ENCODE data around the gene IQGAP2.
"Not testable (repeated sequence)": the region's sequence is repeated elsewhere in the genome, so short reads cannot be mapped to it uniquely, and the experiment has no call there.

IQGAP2 gene

GRCh38 chr5:76402886-76403765, at the start of gene IQGAP2:
Gene IQGAP2, plus strand, starts transcription at chr5:76403285. Its CDS starts 261 bp downstream, at chr5:76403546.
- H3K9ac ChIP-seq (ENCODE audit: low read length in 5 of 5) = peak within 1 kb of the TSS; percentile 12 to 72 (median 66)
- H3K27ac ChIP-seq (ENCODE audit: low read depth, low read length) = no peak within 1 kb of the TSS
- peaks cover 0 to 9% (median 0%) of the 10 kb centered on the region in 5 donors for H3K27me3 ChIP-seq (ENCODE audit: control insufficient read depth in 5 of 5, insufficient read depth in 4 of 5, low read length in 5 of 5)
- no peaks in the 10 kb centered on the region for H3K36me3 ChIP-seq (ENCODE audit: control insufficient read depth in 5 of 5, insufficient read depth in 5 of 5, low read length in 5 of 5)
- peaks cover 0 to 31% (median 22%) of the 10 kb centered on the region in 5 donors for H3K4me1 ChIP-seq (ENCODE audit: control insufficient read depth in 5 of 5, insufficient read depth in 5 of 5, low read length in 5 of 5)
- no peaks in the 10 kb centered on the region for H3K9me3 ChIP-seq (ENCODE audit: control insufficient read depth in 5 of 5, low read length in 5 of 5)
- peak within 1 kb of the TSS; percentile 62 to 74 (median 74) for H3K4me3 ChIP-seq (ENCODE audit: low read depth in 1 of 5, low read length in 5 of 5)

GRCh38 chr5:76356887-76357286, 46.2 kb upstream of the IQGAP2 start:
- no peak overlapping the region for H3K4me3 ChIP-seq (ENCODE audit: low read depth in 1 of 5, low read length in 5 of 5)
- H3K9me3 ChIP-seq (ENCODE audit: control insufficient read depth in 5 of 5, low read length in 5 of 5) = no peaks in the 10 kb centered on the region
- no peak overlapping the region for H3K27ac ChIP-seq (ENCODE audit: low read depth, low read length)
- no peaks in the 10 kb centered on the region for H3K27me3 ChIP-seq (ENCODE audit: control insufficient read depth in 5 of 5, insufficient read depth in 4 of 5, low read length in 5 of 5)
- no peaks in the 10 kb centered on the region for H3K36me3 ChIP-seq (ENCODE audit: control insufficient read depth in 5 of 5, insufficient read depth in 5 of 5, low read length in 5 of 5)
- no peak overlapping the region for H3K9ac ChIP-seq (ENCODE audit: low read length in 5 of 5)
- no peaks in the 10 kb centered on the region for H3K4me1 ChIP-seq (ENCODE audit: control insufficient read depth in 5 of 5, insufficient read depth in 5 of 5, low read length in 5 of 5)

- Histone ChIP-seq H3K9ac (ENCODE audit: low read length in 5 of 5) (no peak overlapping the region), H3K36me3 (ENCODE audit: control insufficient read depth in 5 of 5, insufficient read depth in 5 of 5, low read length in 5 of 5) (no peaks in the 10 kb centered on the region), H3K9me3 (ENCODE audit: control insufficient read depth in 5 of 5, low read length in 5 of 5) (no peaks in the 10 kb centered on the region), H3K4me1 (ENCODE audit: control insufficient read depth in 5 of 5, insufficient read depth in 5 of 5, low read length in 5 of 5) (no peaks in the 10 kb centered on the region), H3K4me3 (ENCODE audit: low read depth in 1 of 5, low read length in 5 of 5) (no peak overlapping the region), H3K27ac (ENCODE audit: low read depth, low read length) (no peak overlapping the region), H3K27me3 (ENCODE audit: control insufficient read depth in 5 of 5, insufficient read depth in 4 of 5, low read length in 5 of 5) (no peaks in the 10 kb centered on the region)
Measured at GRCh38 chr5:76363352-76364225, 39.5 kb upstream of the IQGAP2 start.

DNA sequence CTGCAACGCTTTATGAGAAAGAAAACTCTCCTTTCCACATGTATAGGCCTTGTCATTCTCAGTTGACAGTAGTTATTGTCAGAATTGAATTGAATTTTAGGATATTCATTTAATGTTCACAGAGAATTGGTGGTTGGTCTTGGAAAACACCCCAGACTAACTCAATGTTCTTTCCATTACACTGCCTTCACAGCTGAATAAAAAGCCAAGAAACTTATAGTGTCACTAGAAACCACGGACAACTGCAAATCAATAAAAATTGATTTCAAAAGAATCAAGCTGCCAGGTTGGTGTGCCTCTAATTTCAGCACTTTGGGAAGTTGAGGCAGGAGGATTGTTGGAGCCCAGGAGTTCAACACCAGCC, 38.9 kb upstream of the IQGAP2 start:
- Histone ChIP-seq H3K27me3 (ENCODE audit: control insufficient read depth in 5 of 5, insufficient read depth in 4 of 5, low read length in 5 of 5) (no peaks in the 10 kb centered on the region), H3K27ac (ENCODE audit: low read depth, low read length) (no peak overlapping the region), H3K4me3 (ENCODE audit: low read depth in 1 of 5, low read length in 5 of 5) (no peak overlapping the region), H3K9me3 (ENCODE audit: control insufficient read depth in 5 of 5, low read length in 5 of 5) (no peaks in the 10 kb centered on the region), H3K4me1 (ENCODE audit: control insufficient read depth in 5 of 5, insufficient read depth in 5 of 5, low read length in 5 of 5) (no peaks in the 10 kb centered on the region), H3K36me3 (ENCODE audit: control insufficient read depth in 5 of 5, insufficient read depth in 5 of 5, low read length in 5 of 5) (no peaks in the 10 kb centered on the region), H3K9ac (ENCODE audit: low read length in 5 of 5) (no peak overlapping the region)

DNA sequence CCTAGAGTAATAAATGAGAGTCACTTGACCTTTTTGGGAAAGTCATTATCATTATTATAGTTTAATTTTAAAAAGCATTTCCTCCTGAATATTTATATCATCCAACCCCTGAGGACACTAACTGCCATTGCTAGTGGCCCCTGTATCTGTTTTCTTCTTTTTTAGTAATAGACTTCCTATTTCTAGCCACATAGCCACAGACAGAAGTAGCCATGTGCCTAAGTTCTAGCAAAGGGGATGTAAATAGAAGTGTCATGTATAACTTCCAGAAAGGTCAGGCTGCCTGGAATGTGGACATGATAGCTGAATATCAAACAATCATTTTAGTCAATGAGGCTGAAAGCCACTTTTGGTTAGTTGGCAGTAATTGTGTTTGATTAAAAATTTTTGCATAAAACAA, 37.5 kb upstream of the IQGAP2 start:
- no peak overlapping the region for H3K27ac ChIP-seq (ENCODE audit: low read depth, low read length)

GRCh38 chr5:76366596-76366995, 36.5 kb upstream of the IQGAP2 start:
- Histone ChIP-seq H3K4me1 (ENCODE audit: control insufficient read depth in 5 of 5, insufficient read depth in 5 of 5, low read length in 5 of 5) (no peaks in the 10 kb centered on the region), H3K4me3 (ENCODE audit: low read depth in 1 of 5, low read length in 5 of 5) (no peak overlapping the region), H3K36me3 (ENCODE audit: control insufficient read depth in 5 of 5, insufficient read depth in 5 of 5, low read length in 5 of 5) (no peaks in the 10 kb centered on the region), H3K9me3 (ENCODE audit: control insufficient read depth in 5 of 5, low read length in 5 of 5) (no peaks in the 10 kb centered on the region), H3K27me3 (ENCODE audit: control insufficient read depth in 5 of 5, insufficient read depth in 4 of 5, low read length in 5 of 5) (no peaks in the 10 kb centered on the region), H3K9ac (ENCODE audit: low read length in 5 of 5) (no peak overlapping the region), H3K27ac (ENCODE audit: low read depth, low read length) (no peak overlapping the region)

More for the DNA sequence above, 37.5 kb upstream of the IQGAP2 start:
- Histone ChIP-seq H3K27me3 (ENCODE audit: control insufficient read depth in 5 of 5, insufficient read depth in 4 of 5, low read length in 5 of 5) (no peaks in the 10 kb centered on the region), H3K9me3 (ENCODE audit: control insufficient read depth in 5 of 5, low read length in 5 of 5) (no peaks in the 10 kb centered on the region), H3K9ac (ENCODE audit: low read length in 5 of 5) (no peak overlapping the region), H3K4me3 (ENCODE audit: low read depth in 1 of 5, low read length in 5 of 5) (no peak overlapping the region), H3K36me3 (ENCODE audit: control insufficient read depth in 5 of 5, insufficient read depth in 5 of 5, low read length in 5 of 5) (no peaks in the 10 kb centered on the region), H3K4me1 (ENCODE audit: control insufficient read depth in 5 of 5, insufficient read depth in 5 of 5, low read length in 5 of 5) (no peaks in the 10 kb centered on the region)

GRCh38 chr5:76367623-76368371, 35.3 kb upstream of the IQGAP2 start:
- H3K9ac ChIP-seq (ENCODE audit: low read length in 5 of 5) = no peak overlapping the region
- H3K27ac ChIP-seq (ENCODE audit: low read depth, low read length) = no peak overlapping the region

GRCh38 chr5:76368941-76369340, 34.1 kb upstream of the IQGAP2 start:
- Histone ChIP-seq H3K4me3 (ENCODE audit: low read depth in 1 of 5, low read length in 5 of 5) (no peak overlapping the region), H3K27ac (ENCODE audit: low read depth, low read length) (no peak overlapping the region), H3K9me3 (ENCODE audit: control insufficient read depth in 5 of 5, low read length in 5 of 5) (no peaks in the 10 kb centered on the region), H3K4me1 (ENCODE audit: control insufficient read depth in 5 of 5, insufficient read depth in 5 of 5, low read length in 5 of 5) (peaks cover 0 to 6% (median 3%) of the 10 kb centered on the region in 5 donors), H3K36me3 (ENCODE audit: control insufficient read depth in 5 of 5, insufficient read depth in 5 of 5, low read length in 5 of 5) (no peaks in the 10 kb centered on the region), H3K9ac (ENCODE audit: low read length in 5 of 5) (no peak overlapping the region), H3K27me3 (ENCODE audit: control insufficient read depth in 5 of 5, insufficient read depth in 4 of 5, low read length in 5 of 5) (no peaks in the 10 kb centered on the region)

More at GRCh38 chr5:76367623-76368371, 35.3 kb upstream of the IQGAP2 start:
- H3K27me3 ChIP-seq (ENCODE audit: control insufficient read depth in 5 of 5, insufficient read depth in 4 of 5, low read length in 5 of 5) = no peaks in the 10 kb centered on the region
- H3K4me3 ChIP-seq (ENCODE audit: low read depth in 1 of 5, low read length in 5 of 5) = no peak overlapping the region
- H3K4me1 ChIP-seq (ENCODE audit: control insufficient read depth in 5 of 5, insufficient read depth in 5 of 5, low read length in 5 of 5) = peaks cover 0 to 6% (median 3%) of the 10 kb centered on the region in 5 donors
- no peaks in the 10 kb centered on the region for H3K9me3 ChIP-seq (ENCODE audit: control insufficient read depth in 5 of 5, low read length in 5 of 5)
- H3K36me3 ChIP-seq (ENCODE audit: control insufficient read depth in 5 of 5, insufficient read depth in 5 of 5, low read length in 5 of 5) = no peaks in the 10 kb centered on the region

DNA sequence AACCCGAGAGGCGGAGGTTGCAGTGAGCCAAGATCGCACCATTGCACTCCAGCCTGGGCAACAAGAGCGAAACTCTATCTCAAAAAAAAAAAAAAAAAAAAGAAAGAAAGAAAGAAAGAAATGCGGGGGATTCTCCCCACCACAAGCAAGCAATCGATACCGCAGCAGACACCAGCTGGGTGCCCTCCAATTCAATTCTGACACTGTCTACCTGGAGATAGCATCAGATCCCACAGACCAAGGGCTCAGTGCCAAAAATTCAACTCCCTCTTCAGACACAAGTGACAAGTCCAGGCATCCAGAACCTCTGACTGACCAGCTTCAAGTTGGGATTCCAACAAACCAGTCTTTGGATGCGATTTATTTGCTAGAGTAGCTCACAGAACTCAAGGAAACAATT, 33.4 kb upstream of the IQGAP2 start:
- H3K9me3 ChIP-seq (ENCODE audit: control insufficient read depth in 5 of 5, low read length in 5 of 5); H3K4me3 ChIP-seq (ENCODE audit: low read depth in 1 of 5, low read length in 5 of 5); H3K4me1 ChIP-seq (ENCODE audit: control insufficient read depth in 5 of 5, insufficient read depth in 5 of 5, low read length in 5 of 5); H3K9ac ChIP-seq (ENCODE audit: low read length in 5 of 5); H3K27me3 ChIP-seq (ENCODE audit: control insufficient read depth in 5 of 5, insufficient read depth in 4 of 5, low read length in 5 of 5); H3K27ac ChIP-seq (ENCODE audit: low read depth, low read length); H3K36me3 ChIP-seq (ENCODE audit: control insufficient read depth in 5 of 5, insufficient read depth in 5 of 5, low read length in 5 of 5): not testable (repeated sequence)
